GM12865 (cell line): ENCODE data around the gene IL1R1.

ENCODE experiments used
- DNase-seq: peaks from one replicate; pipeline ENCODE4 v3.0.0; 2010; ENCODE audit warnings: low read depth
- H3K4me3 ChIP-seq: 2 replicates; pipeline ENCODE4 v1.5.1; 2011; ENCODE audit warnings: mild to moderate bottlenecking, low read depth, low read length, control low read depth
- CTCF ChIP-seq: IDR thresholded peaks from 2 replicates; pipeline ENCODE4 v1.5.1; 2011; ENCODE audit warnings: low read length, control low read depth, low read depth, inconsistent platforms; ENCODE audit not compliant: insufficient read depth; ENCODE audit errors: missing control alignments

Gene IL1R1

GRCh38 chr2:102186791-102187495 is 44.4 kb downstream of the IL1R1 start, which contains the start of gene IL1RL2:
Gene IL1RL2, plus strand, starts transcription at chr2:102187023. Its CDS starts 845 bp downstream, at chr2:102187868.
- no peak for TF ChIP-seq CTCF
- H3K4me3 ChIP-seq, result no peak within 1 kb of the TSS
- no peak for DNase-seq

GRCh38 chr2:102187496-102188150 is 45.1 kb downstream of the IL1R1 start:
- no peak overlapping the region for H3K4me3 ChIP-seq
- DNase-seq, result no peak

GRCh38 chr2:102190430-102191107 is 48.0 kb downstream of the IL1R1 start:
- no peak for TF ChIP-seq CTCF
- no peak for DNase-seq
- no peak overlapping the region for H3K4me3 ChIP-seq

More at GRCh38 chr2:102187496-102188150, 45.1 kb downstream of the IL1R1 start:
- TF ChIP-seq CTCF, result no peak

GRCh38 chr2:102191501-102191900 is 49.0 kb downstream of the IL1R1 start:
- no peak overlapping the region for H3K4me3 ChIP-seq
- no peak for TF ChIP-seq CTCF
- DNase-seq, result no peak

GRCh38 chr2:102193074-102193473 is 50.5 kb downstream of the IL1R1 start:
- no peak for DNase-seq
- TF ChIP-seq CTCF, result no peak
- no peak overlapping the region for H3K4me3 ChIP-seq

GRCh38 chr2:102194609-102195268 is 52.2 kb downstream of the IL1R1 start:
- TF ChIP-seq CTCF, result no peak
- DNase-seq, result no peak
- H3K4me3 ChIP-seq, result no peak overlapping the region
